ENCODE measurements around the gene CTAGE1.
A peak's percentile ranks its signal among the peaks of the same experiment; 100 is the strongest.

CTAGE1 gene

GRCh38 chr18:22391407-22392345 is 26.0 kb downstream of the CTAGE1 start:
- peak; percentile 6 for DNase-seq

- no peak for DNase-seq
Observed at GRCh38 chr18:22387787-22388186, 29.9 kb downstream of the CTAGE1 start.

- no peak for DNase-seq
Observed at GRCh38 chr18:22387364-22387763, 30.4 kb downstream of the CTAGE1 start.

GRCh38 chr18:22385718-22386117 is 32.0 kb downstream of the CTAGE1 start:
- DNase-seq, result no peak

GRCh38 chr18:22378672-22379282 is 38.9 kb downstream of the CTAGE1 start:
- DNase-seq, result no peak

- no peak for DNase-seq
Observed at GRCh38 chr18:22377769-22378168, 39.9 kb downstream of the CTAGE1 start.

GRCh38 chr18:22370414-22370813 is 47.3 kb downstream of the CTAGE1 start:
- DNase-seq, result no peak

- no peak for DNase-seq
Observed at GRCh38 chr18:22368021-22368420, 49.7 kb downstream of the CTAGE1 start.

- DNase-seq, result no peak
Observed at GRCh38 chr18:22367303-22367702, 50.4 kb downstream of the CTAGE1 start.

GRCh38 chr18:22363867-22364463 is 53.8 kb downstream of the CTAGE1 start:
- no peak for DNase-seq

All from GOT3 (cell line).